Ureter (tissue), 1 donor: ENCODE results near the gene SMARCA5. TPM values are rescaled to one million over a fixed set of nuclear protein-coding genes. Genes with fewer than 3 reads are reported as not detected.

Experiments
- total RNA-seq: library from RNA; stranded (reverse); gene quantifications from one replicate; pipeline ENCODE4 v1.2.4, GENCODE V29; 2023
- donor health status: DM: yes; HTN: yes; CAD: no.

The SMARCA5 gene
- total RNA-seq, 1 donor from 2014 or later = 44.4 TPM

Other genes starting within 250 kb of the SMARCA5 start
- 42.4 TPM for gene GAB1, start 176.8 kb upstream of the SMARCA5 start, total RNA-seq
- gene FREM3, start 187.0 kb downstream of the SMARCA5 start, total RNA-seq = 0.39 TPM